Left renal cortex interstitium (tissue), 4 donors: ENCODE results near the gene EXTL2. TPM values are rescaled to one million over a fixed set of nuclear protein-coding genes. Genes with fewer than 3 reads are reported as not detected.
"Not testable (repeated sequence)": the region's sequence is repeated elsewhere in the genome, so short reads cannot be mapped to it uniquely, and the experiment has no call there.

Experiments used
- DNase-seq, 4 donors: peaks; one replicate each; pipeline ENCODE4 v3.0.0-alpha.2; 2013; ENCODE audit warnings: low read depth in 4 of 4, low spot score in 2 of 4, missing footprints in 1 of 4
- polyA plus RNA-seq, 4 donors: library from polyadenylated mRNA; unstranded; fragments of 120-200 nt; gene quantifications; one replicate each; pipeline ENCODE4 v1.2.1, GENCODE V29; 2013; ENCODE audit not compliant: insufficient read length in 4 of 4

EXTL2 gene
- polyA plus RNA-seq: 10 to 100 TPM; 63.9 to 67.2 (median 64.5) TPM

GRCh38 chr1:100894603-100895539 is at the start of gene EXTL2:
Gene EXTL2, minus strand, starts transcription at chr1:100894842. Its CDS starts 6,085 bp downstream, at chr1:100888757.
- peak; percentile 79 to 90 (median 88) for DNase-seq

GRCh38 chr1:100943533-100943932 is 48.9 kb upstream of the EXTL2 start:
- no peak for DNase-seq

GRCh38 chr1:100942304-100943046 is 47.8 kb upstream of the EXTL2 start:
- no peak for DNase-seq

- no peak for DNase-seq
Measured at GRCh38 chr1:100941580-100942216, 47.1 kb upstream of the EXTL2 start.

- no peak for DNase-seq
Measured at GRCh38 chr1:100941098-100941527, 46.5 kb upstream of the EXTL2 start.

- no peak for DNase-seq
Measured at GRCh38 chr1:100936194-100936967, 41.7 kb upstream of the EXTL2 start.

- not testable (repeated sequence) for DNase-seq
Measured at GRCh38 chr1:100933555-100933954, 38.9 kb upstream of the EXTL2 start.

GRCh38 chr1:100931716-100932115 is 37.1 kb upstream of the EXTL2 start:
- DNase-seq: no peak

- DNase-seq: no peak
Measured at GRCh38 chr1:100930494-100930893, 35.9 kb upstream of the EXTL2 start.

GRCh38 chr1:100928128-100928527 is 33.5 kb upstream of the EXTL2 start:
- no peak for DNase-seq

- no peak for DNase-seq
Measured at GRCh38 chr1:100927276-100927675, 32.6 kb upstream of the EXTL2 start.

- no peak for DNase-seq
Measured at GRCh38 chr1:100926240-100926639, 31.6 kb upstream of the EXTL2 start.

- DNase-seq: no peak
Measured at GRCh38 chr1:100924991-100925390, 30.3 kb upstream of the EXTL2 start.

GRCh38 chr1:100924212-100924611 is 29.6 kb upstream of the EXTL2 start:
- DNase-seq: no peak

- peak; percentile 18 to 33 (median 27) for DNase-seq
Measured at GRCh38 chr1:100921110-100921706, 26.6 kb upstream of the EXTL2 start.

GRCh38 chr1:100912019-100912418 is 17.4 kb upstream of the EXTL2 start:
- DNase-seq: no peak

GRCh38 chr1:100909018-100909417 is 14.4 kb upstream of the EXTL2 start:
- no peak for DNase-seq

GRCh38 chr1:100907887-100908286 is 13.2 kb upstream of the EXTL2 start:
- DNase-seq: no peak

- no peak for DNase-seq
Measured at GRCh38 chr1:100905181-100905580, 10.5 kb upstream of the EXTL2 start.

GRCh38 chr1:100904528-100904927 is 9.9 kb upstream of the EXTL2 start:
- no peak for DNase-seq
